ENCODE data around the gene SCGB2B2. TPM values are rescaled to one million over a fixed set of nuclear protein-coding genes. Genes with fewer than 3 reads are reported as not detected.

SCGB2B2 gene
- polyA plus RNA-seq, 3 donors: 0.05 TPM; not detected in 2

GRCh38 chr19:34642241-34642640 is 34.7 kb downstream of the SCGB2B2 start:
- Histone ChIP-seq H3K79me2 (ENCODE audit: insufficient read depth, low read length) (no peaks in the 10 kb centered on the region), H3K9me3 (replicated peaks in 1 of 2; ENCODE audit: control insufficient read depth in 1 of 2, insufficient read depth in 1 of 2, low read length in 2 of 2) (no peaks in the 10 kb centered on the region), H3K4me1 (ENCODE audit: control insufficient read depth in 1 of 2, insufficient read depth in 2 of 2, low read length in 2 of 2) (no peaks in the 10 kb centered on the region), H3K36me3 (replicated peaks in 1 of 2; ENCODE audit: control insufficient read depth in 1 of 2, insufficient read depth in 2 of 2, low read length in 2 of 2) (no peaks in the 10 kb centered on the region), H3K9ac (ENCODE audit: insufficient read depth, low read length, poor library complexity, severe bottlenecking) (no peak overlapping the region), H3K27me3 (ENCODE audit: control insufficient read depth in 2 of 2, insufficient read depth in 2 of 2, low read length in 2 of 2) (no peaks in the 10 kb centered on the region), H3K4me3 (replicated peaks in 1 of 3; ENCODE audit: low read depth in 2 of 3, low read length in 3 of 3) (no peak overlapping the region), H4K20me1 (ENCODE audit: insufficient read depth, low read length) (no peaks in the 10 kb centered on the region), H3K4me2 (replicated peaks; ENCODE audit: extremely low read depth, low read length, poor library complexity, severe bottlenecking) (no peak overlapping the region), H3K27ac (ENCODE audit: low read depth in 1 of 2, low read length in 2 of 2) (no peak overlapping the region), H2AFZ (ENCODE audit: insufficient read depth, low read depth, low read length, poor library complexity, severe bottlenecking) (no peak overlapping the region)
- H3K4me1 Mint-ChIP-seq: no peaks in the 10 kb centered on the region
- no peaks in the 10 kb centered on the region for H3K9me3 Mint-ChIP-seq
- no peak for TF ChIP-seq CTCF (IDR thresholded peaks at IDR 0.05)
- 60% methylated on average over 2 of the region's 4 CpGs for WGBS (ENCODE audit: insufficient coverage)
- H3K4me3 Mint-ChIP-seq: no peak overlapping the region
- no peaks in the 10 kb centered on the region for H3K36me3 Mint-ChIP-seq
- H3K27ac Mint-ChIP-seq: no peak overlapping the region
- DNase-seq: no peak
- intact Hi-C loops (cut with micrococcal nuclease): no loop called here
- peaks cover 0 to 4% (median 0%) of the 10 kb centered on the region in 3 donors for H3K27me3 Mint-ChIP-seq (ENCODE audit: low read depth in 3 of 3)

- DNase-seq: peak; percentile 40 to 70 (median 60)
- no peak overlapping the region for H3K27ac Mint-ChIP-seq
- Histone ChIP-seq H3K4me1 (ENCODE audit: control insufficient read depth in 1 of 2, insufficient read depth in 2 of 2, low read length in 2 of 2) (no peaks in the 10 kb centered on the region), H3K4me3 (replicated peaks in 1 of 3; ENCODE audit: low read depth in 2 of 3, low read length in 3 of 3) (no peak overlapping the region), H3K36me3 (replicated peaks in 1 of 2; ENCODE audit: control insufficient read depth in 1 of 2, insufficient read depth in 2 of 2, low read length in 2 of 2) (no peaks in the 10 kb centered on the region), H4K20me1 (ENCODE audit: insufficient read depth, low read length) (no peaks in the 10 kb centered on the region), H3K9ac (ENCODE audit: insufficient read depth, low read length, poor library complexity, severe bottlenecking) (no peak overlapping the region), H2AFZ (ENCODE audit: insufficient read depth, low read depth, low read length, poor library complexity, severe bottlenecking) (no peak overlapping the region), H3K79me2 (ENCODE audit: insufficient read depth, low read length) (no peaks in the 10 kb centered on the region), H3K27me3 (ENCODE audit: control insufficient read depth in 2 of 2, insufficient read depth in 2 of 2, low read length in 2 of 2) (no peaks in the 10 kb centered on the region), H3K27ac (ENCODE audit: low read depth in 1 of 2, low read length in 2 of 2) (no peak overlapping the region), H3K9me3 (replicated peaks in 1 of 2; ENCODE audit: control insufficient read depth in 1 of 2, insufficient read depth in 1 of 2, low read length in 2 of 2) (peaks cover 14 to 15% of the 10 kb centered on the region in 2 donors), H3K4me2 (replicated peaks; ENCODE audit: extremely low read depth, low read length, poor library complexity, severe bottlenecking) (no peak overlapping the region)
- intact Hi-C loops (cut with micrococcal nuclease): loop anchor here (1.0 to 2.0 kb wide), 2 partner anchors 73 kb away; no protein-coding TSS in a partner anchor
- peaks cover 0 to 4% (median 1%) of the 10 kb centered on the region in 3 donors for H3K27me3 Mint-ChIP-seq (ENCODE audit: low read depth in 3 of 3)
- peak; percentile 84 for TF ChIP-seq CTCF (IDR thresholded peaks at IDR 0.05)
- H3K36me3 Mint-ChIP-seq: no peaks in the 10 kb centered on the region
- no peak overlapping the region for H3K4me3 Mint-ChIP-seq
- H3K4me1 Mint-ChIP-seq: no peaks in the 10 kb centered on the region
- H3K9me3 Mint-ChIP-seq: peaks cover 4 to 11% (median 10%) of the 10 kb centered on the region in 7 donors
- WGBS (ENCODE audit: insufficient coverage): 0% methylated on average over 2 of the region's 4 CpGs
Measured at GRCh38 chr19:34639491-34640085, 37.4 kb downstream of the SCGB2B2 start.
